Prostate gland (tissue), 2 donors: Measurements from ENCODE around the gene MAP4K4. TPM values are rescaled to one million over a fixed set of nuclear protein-coding genes. Genes with fewer than 3 reads are reported as not detected.

Experiments used
- DNase-seq: peaks from one replicate; pipeline ENCODE4 v3.0.0-alpha.2; 2019; ENCODE audit warnings: low spot score
- H3K27ac ChIP-seq, 2 donors: fragments of 200-600 bp; sonication (generic); 2 replicates each; pipeline ENCODE4 v1.5.1; 2017 to 2019
- H3K27me3 ChIP-seq: fragments of 200-600 bp; sonication (generic); replicated peaks from 2 replicates; pipeline ENCODE4 v1.5.1; 2019; ENCODE audit not compliant: insufficient read depth
- H3K36me3 ChIP-seq, 2 donors: fragments of 200-600 bp; sonication (generic); 1 replicate in 1 of 2; 2 replicates in 1 of 2; pipeline versions ENCODE4 v1.5.1 to v1.8.1; 2017 to 2019
- H3K4me1 ChIP-seq: fragments of 200-600 bp; sonication (generic); replicated peaks from 2 replicates; pipeline ENCODE4 v1.5.1; 2019
- H3K4me3 ChIP-seq, 2 donors: fragments of 200-600 bp; sonication (generic); 2 replicates each; pipeline ENCODE4 v1.5.1; 2017 to 2019
- H3K9me3 ChIP-seq: fragments of 200-600 bp; sonication (generic); 2 replicates; pipeline ENCODE4 v1.5.1; 2017
- CTCF ChIP-seq, 4 experiments: fragments of 200-600 bp in 2 of 4; fragments of 450-650 bp in 2 of 4; sonication (generic) in 2 of 4; IDR thresholded peaks; 1 replicate in 3 of 4; 2 replicates in 1 of 4; pipeline ENCODE4 v1.5.1; 2016 to 2019; ENCODE audit warnings: antibody characterized with exemption in 4 of 4, mild to moderate bottlenecking in 2 of 4, moderate library complexity in 2 of 4
- POLR2A ChIP-seq: fragments of 450-650 bp; IDR thresholded peaks from one replicate; pipeline ENCODE4 v1.6.1; 2016; ENCODE audit warnings: antibody characterized with exemption, mild to moderate bottlenecking
- POLR2AphosphoS5 ChIP-seq: sonication (generic); formaldehyde crosslinking; IDR thresholded peaks from one replicate; pipeline ENCODE4 v1.6.1; 2017; ENCODE audit warnings: antibody characterized with exemption
- WGBS: methylation state at CpG from one replicate; pipeline ENCODE4 v1.1.5; 2018; 5-methylcytosine and 5-hydroxymethylcytosine counted together
- intact Hi-C: fragments of 100-400 bp; cut with DNase I; formaldehyde crosslinking; loops from one replicate; pipeline ENCODE4 v1.14.2; 2022
- total RNA-seq, 2 donors: library from RNA; depleted of rRNA; stranded (reverse); fragments of >200 nt; gene quantifications; one replicate each; pipeline ENCODE4 v1.1.0, GENCODE V29; 2016

MAP4K4 gene
- total RNA-seq, 2 donors from 2014 or later = 23.6 to 107 TPM

DNA sequence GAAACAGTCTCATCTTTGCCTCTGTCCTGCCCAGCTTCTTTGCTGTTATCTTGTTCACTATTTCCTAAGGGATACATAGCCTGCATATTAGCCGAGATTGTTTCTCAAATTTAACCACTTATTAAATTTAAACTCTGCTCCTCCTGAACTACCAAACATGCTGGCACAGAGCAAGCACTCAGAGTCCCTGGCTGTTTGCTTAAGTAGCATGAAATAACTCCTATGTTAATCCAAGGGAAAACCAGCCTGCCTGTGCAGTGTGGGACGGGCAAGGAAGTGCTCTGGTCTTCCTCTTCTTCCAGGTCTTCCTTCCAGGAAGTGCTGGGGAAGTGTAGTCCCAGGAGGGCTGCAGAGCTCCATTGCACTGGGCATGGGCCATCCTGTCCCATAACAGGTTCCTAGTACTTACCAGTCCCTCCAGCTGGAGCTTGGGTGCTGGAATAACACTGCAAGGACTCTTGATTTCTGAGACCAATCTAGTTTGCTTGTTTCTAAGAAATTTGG lies 198.4 kb downstream of the MAP4K4 start:
- H3K4me1 ChIP-seq = no peaks in the 10 kb centered on the region
- no peak overlapping the region for H3K4me3 ChIP-seq
- intact Hi-C loops = no loop called here
- H3K36me3 ChIP-seq = no peaks in the 10 kb centered on the region
- no peak overlapping the region for H3K27ac ChIP-seq
- no peaks in the 10 kb centered on the region for H3K9me3 ChIP-seq
- 43% methylated on average over 2 of the region's 2 CpGs for WGBS
- peak; percentile 36 for DNase-seq
- no peaks in the 10 kb centered on the region for H3K27me3 ChIP-seq
- TF ChIP-seq CTCF (IDR thresholded peaks at IDR 0.05) (no peak), POLR2A (no peak), POLR2AphosphoS5 (no peak)

- TF ChIP-seq POLR2A (no peak), POLR2AphosphoS5 (no peak), CTCF (IDR thresholded peaks at IDR 0.05) (no peak)
- Histone ChIP-seq H3K36me3 (no peaks in the 10 kb centered on the region), H3K4me3 (no peak overlapping the region), H3K4me1 (no peaks in the 10 kb centered on the region), H3K27me3 (no peaks in the 10 kb centered on the region), H3K27ac (no peak overlapping the region), H3K9me3 (no peaks in the 10 kb centered on the region)
- WGBS = 82% methylated on average over 1 of the region's 1 CpG
- no peak for DNase-seq
- intact Hi-C loops = no loop called here
These were observed 199.8 kb downstream of the MAP4K4 start for GRCh38 chr2:101897301-101897700.

DNA sequence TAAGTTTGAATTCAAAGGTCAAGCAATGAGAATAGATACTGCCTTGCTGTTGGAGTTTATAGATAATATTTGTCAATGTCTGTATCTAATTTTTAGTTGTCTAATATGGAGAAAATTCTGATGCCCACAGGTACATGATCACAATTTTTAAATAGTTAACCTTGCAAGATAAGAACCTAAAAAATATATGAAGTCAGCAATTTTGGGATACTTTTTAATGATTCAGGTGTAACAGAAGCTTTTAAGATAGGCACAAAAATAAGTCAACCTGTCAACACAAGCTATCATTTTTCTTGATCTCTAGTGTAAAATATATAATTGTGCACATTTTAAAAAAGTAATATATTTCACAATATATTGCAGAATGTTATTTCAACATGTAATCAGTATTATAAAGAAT lies 201.8 kb downstream of the MAP4K4 start:
- Histone ChIP-seq H3K4me3 (no peak overlapping the region), H3K27ac (no peak overlapping the region), H3K4me1 (no peaks in the 10 kb centered on the region), H3K36me3 (no peaks in the 10 kb centered on the region), H3K27me3 (no peaks in the 10 kb centered on the region), H3K9me3 (no peaks in the 10 kb centered on the region)
- intact Hi-C loops = no loop called here
- TF ChIP-seq CTCF (IDR thresholded peaks at IDR 0.05) (no peak), POLR2AphosphoS5 (no peak)
- DNase-seq = no peak

- 80% methylated on average over 1 of the region's 1 CpG for WGBS
- no peak for DNase-seq
- Histone ChIP-seq H3K4me3 (no peak overlapping the region), H3K27ac (no peak overlapping the region), H3K36me3 (no peaks in the 10 kb centered on the region), H3K9me3 (no peaks in the 10 kb centered on the region), H3K4me1 (no peaks in the 10 kb centered on the region), H3K27me3 (no peaks in the 10 kb centered on the region)
- TF ChIP-seq CTCF (IDR thresholded peaks at IDR 0.05) = no peak
- no peak for TF ChIP-seq POLR2AphosphoS5
- TF ChIP-seq POLR2A = no peak
- intact Hi-C loops = no loop called here
These were observed 202.4 kb downstream of the MAP4K4 start for GRCh38 chr2:101899871-101900270.

GRCh38 chr2:101900375-101900774 lies 202.9 kb downstream of the MAP4K4 start:
- no peak for DNase-seq
- Histone ChIP-seq H3K4me3 (no peak overlapping the region), H3K27ac (no peak overlapping the region), H3K4me1 (no peaks in the 10 kb centered on the region), H3K9me3 (no peaks in the 10 kb centered on the region), H3K36me3 (no peaks in the 10 kb centered on the region), H3K27me3 (no peaks in the 10 kb centered on the region)
- TF ChIP-seq CTCF (IDR thresholded peaks at IDR 0.05) = no peak
- no peak for TF ChIP-seq POLR2AphosphoS5
- no peak for TF ChIP-seq POLR2A
- WGBS = 96% methylated on average over 9 of the region's 9 CpGs
- intact Hi-C loops = no loop called here
